Testis (tissue), 3 donors: ENCODE results near the gene C19orf47. TPM values are rescaled to one million over a fixed set of nuclear protein-coding genes. Genes with fewer than 3 reads are reported as not detected.

Experiments
- DNase-seq: peaks from one replicate; pipeline ENCODE4 v3.0.0-alpha.2; 2019
- H3K27ac ChIP-seq, 2 donors: fragments of 200-600 bp; sonication (generic); one replicate each; pipeline ENCODE4 v1.5.1; 2019
- H3K27me3 ChIP-seq: fragments of 200-600 bp; sonication (generic); one replicate; pipeline ENCODE4 v1.5.1; 2019
- H3K36me3 ChIP-seq: fragments of 200-600 bp; sonication (generic); one replicate; pipeline ENCODE4 v1.5.1; 2017; ENCODE audit warnings: low read depth; ENCODE audit errors: missing control alignments
- H3K4me1 ChIP-seq: fragments of 200-600 bp; sonication (generic); one replicate; pipeline ENCODE4 v1.5.1; 2019
- H3K4me3 ChIP-seq, 2 donors: fragments of 200-600 bp; sonication (generic); one replicate each; pipeline ENCODE4 v1.5.1; 2017 to 2019
- H3K9me3 ChIP-seq: fragments of 200-600 bp; sonication (generic); one replicate; pipeline ENCODE4 v1.5.1; 2017
- CTCF ChIP-seq, 3 experiments: fragments of 450-650 bp in 2 of 3; fragments of 200-600 bp in 1 of 3; sonication (generic) in 1 of 3; IDR thresholded peaks; one replicate each; pipeline ENCODE4 v1.5.1; 2016 to 2019; ENCODE audit warnings: antibody characterized with exemption in 3 of 3, mild to moderate bottlenecking in 2 of 3, moderate library complexity in 1 of 3
- POLR2A ChIP-seq: fragments of 450-650 bp; IDR thresholded peaks from one replicate; pipeline ENCODE4 v1.6.1; 2017; ENCODE audit warnings: antibody characterized with exemption, mild to moderate bottlenecking, moderate library complexity
- WGBS, 2 donors: methylation state at CpG; one replicate each; pipeline ENCODE4 v1.1.5; 2018; 5-methylcytosine and 5-hydroxymethylcytosine counted together
- intact Hi-C: fragments of 100-400 bp; cut with DNase I; formaldehyde crosslinking; loops from one replicate; pipeline ENCODE4 v1.15.1; 2023; ENCODE audit warnings: low total_unique reads
- polyA plus RNA-seq: library from polyadenylated mRNA; stranded (reverse); fragments of 350-450 nt; fragmentation: Illumina TruSeq; extraction: RNeasy Lipid Tissue Mini Kit (QIAGEN cat#74804); gene quantifications from one replicate; pipeline ENCODE4 v1.2.3, GENCODE V29; 2014; ENCODE audit warnings: low read depth, low replicate concordance; ENCODE audit not compliant: insufficient read depth
- total RNA-seq, 2 donors: library from RNA; depleted of rRNA; stranded (reverse); fragments of >200 nt; gene quantifications; one replicate each; pipeline ENCODE4 v1.2.3, GENCODE V29; 2016

Gene C19orf47
- total and polyA plus RNA-seq, 3 donors from 2014 or later = 48.9 to 62.2 (median 57.1) TPM

- WGBS, 2 donors = 74 to 81% methylated on average over 5 of the region's 5 CpGs
- no peak for TF ChIP-seq CTCF (IDR thresholded peaks at IDR 0.05)
- no peak for TF ChIP-seq POLR2A
- no peaks in the 10 kb centered on the region for H3K4me1 ChIP-seq
- H3K27me3 ChIP-seq = no peaks in the 10 kb centered on the region
- DNase-seq = no peak
- no peaks in the 10 kb centered on the region for H3K36me3 ChIP-seq
- H3K4me3 ChIP-seq = no peak overlapping the region
- no peaks in the 10 kb centered on the region for H3K9me3 ChIP-seq
- intact Hi-C loops = no loop called here
- H3K27ac ChIP-seq = no peak overlapping the region
These were observed 32.3 kb downstream of the C19orf47 start for GRCh38 chr19:40315812-40316470.

GRCh38 chr19:40314656-40315055 lies 33.5 kb downstream of the C19orf47 start:
- DNase-seq = no peak
- no peak overlapping the region for H3K27ac ChIP-seq
- WGBS, 2 donors = 89 to 91% methylated on average over 2 of the region's 2 CpGs
- no peaks in the 10 kb centered on the region for H3K27me3 ChIP-seq
- H3K9me3 ChIP-seq = no peaks in the 10 kb centered on the region
- no peaks in the 10 kb centered on the region for H3K36me3 ChIP-seq
- no peak for TF ChIP-seq CTCF (IDR thresholded peaks at IDR 0.05)
- no peak for TF ChIP-seq POLR2A
- no peaks in the 10 kb centered on the region for H3K4me1 ChIP-seq
- intact Hi-C loops = no loop called here
- no peak overlapping the region for H3K4me3 ChIP-seq

GRCh38 chr19:40313229-40313983 lies 34.8 kb downstream of the C19orf47 start:
- intact Hi-C loops = no loop called here
- no peaks in the 10 kb centered on the region for H3K9me3 ChIP-seq
- WGBS, 2 donors = 89 to 93% methylated on average over 9 of the region's 9 CpGs

GRCh38 chr19:40312533-40312932 lies 35.7 kb downstream of the C19orf47 start:
- DNase-seq = no peak
- Histone ChIP-seq H3K9me3 (no peaks in the 10 kb centered on the region), H3K36me3 (no peaks in the 10 kb centered on the region), H3K27me3 (no peaks in the 10 kb centered on the region), H3K4me1 (no peaks in the 10 kb centered on the region), H3K4me3 (no peak overlapping the region), H3K27ac (no peak overlapping the region)
- TF ChIP-seq POLR2A (no peak), CTCF (IDR thresholded peaks at IDR 0.05) (no peak)
- 85 to 100% methylated on average over 2 of the region's 2 CpGs for WGBS, 2 donors
- intact Hi-C loops = no loop called here

More at GRCh38 chr19:40313229-40313983, 34.8 kb downstream of the C19orf47 start:
- Histone ChIP-seq H3K27me3 (no peaks in the 10 kb centered on the region), H3K4me1 (no peaks in the 10 kb centered on the region), H3K36me3 (no peaks in the 10 kb centered on the region), H3K27ac (no peak overlapping the region), H3K4me3 (no peak overlapping the region)
- TF ChIP-seq POLR2A (no peak), CTCF (IDR thresholded peaks at IDR 0.05) (no peak)
- no peak for DNase-seq
